ENCODE data around the gene POFUT1.
"Not testable (repeated sequence)": the region's sequence is repeated elsewhere in the genome, so short reads cannot be mapped to it uniquely, and the experiment has no call there.

POFUT1 gene

GRCh38 chr20:32186506-32186905 lies 21.2 kb upstream of the POFUT1 start:
- no peak for TF ChIP-seq Cebpa-rat (IDR thresholded peaks at IDR 0.05)
- peaks cover 37% of the 10 kb centered on the region for H4K20me1 ChIP-seq
- H3K4me2 ChIP-seq: no peak overlapping the region
- no peak overlapping the region for H3K9ac ChIP-seq
- H3K4me3 ChIP-seq: no peak overlapping the region
- H3K9me3 ChIP-seq: no peaks in the 10 kb centered on the region
- H3K4me1 ChIP-seq: peaks cover 39% of the 10 kb centered on the region
- H3K27ac ChIP-seq: no peak overlapping the region
- H3K27me3 ChIP-seq: peaks cover 26% of the 10 kb centered on the region
- H3K36me3 ChIP-seq: peaks cover 3% of the 10 kb centered on the region; the same call in 1 of the 2 replicates

GRCh38 chr20:32188376-32189122 lies 19.1 kb upstream of the POFUT1 start:
- no peak for TF ChIP-seq Cebpa-rat (IDR thresholded peaks at IDR 0.05)
- H4K20me1 ChIP-seq: peaks cover 57% of the 10 kb centered on the region
- H3K36me3 ChIP-seq: peaks cover 17% of the 10 kb centered on the region; the same call in 1 of the 2 replicates
- no peak overlapping the region for H3K4me3 ChIP-seq
- no peak overlapping the region for H3K9ac ChIP-seq
- H3K9me3 ChIP-seq: no peaks in the 10 kb centered on the region
- peaks cover 41% of the 10 kb centered on the region for H3K4me1 ChIP-seq
- H3K4me2 ChIP-seq: peak overlapping the region; percentile 83
- H3K27me3 ChIP-seq: peaks cover 29% of the 10 kb centered on the region
- no peak overlapping the region for H3K27ac ChIP-seq

- peak overlapping the region; percentile 83; the same call in 1 of the 2 replicates for H3K9ac ChIP-seq
- no peaks in the 10 kb centered on the region for H3K9me3 ChIP-seq
- 0 out of 2 replicates have a peak overlapping the region, but pooled peaks have one; percentile 80 for H3K27ac ChIP-seq
- H3K4me1 ChIP-seq: peaks cover 37% of the 10 kb centered on the region
- peaks cover 63% of the 10 kb centered on the region for H4K20me1 ChIP-seq
- peaks cover 22% of the 10 kb centered on the region for H3K36me3 ChIP-seq
- H3K4me3 ChIP-seq: peak overlapping the region; percentile 77; the same call in 1 of the 2 replicates
- peak overlapping the region; percentile 83 for H3K4me2 ChIP-seq
- no peak for TF ChIP-seq Cebpa-rat (IDR thresholded peaks at IDR 0.05)
- H3K27me3 ChIP-seq: peaks cover 29% of the 10 kb centered on the region
Observed at GRCh38 chr20:32189123-32189410, 18.6 kb upstream of the POFUT1 start.

- H3K36me3 ChIP-seq: peaks cover 31% of the 10 kb centered on the region
- peak overlapping the region; percentile 83 for H3K4me2 ChIP-seq
- peak overlapping the region; percentile 80 for H3K27ac ChIP-seq
- peak overlapping the region; percentile 77 for H3K4me3 ChIP-seq
- H3K9ac ChIP-seq: peak overlapping the region; percentile 83
- H3K4me1 ChIP-seq: peaks cover 29% of the 10 kb centered on the region
- peaks cover 29% of the 10 kb centered on the region for H3K27me3 ChIP-seq
- peaks cover 71% of the 10 kb centered on the region for H4K20me1 ChIP-seq
- TF ChIP-seq Cebpa-rat (IDR thresholded peaks at IDR 0.05): no peak
- no peaks in the 10 kb centered on the region for H3K9me3 ChIP-seq
Observed at GRCh38 chr20:32189691-32190615, 17.7 kb upstream of the POFUT1 start.

- Histone ChIP-seq H3K4me1 (peaks cover 29% of the 10 kb centered on the region), H3K27ac (peak overlapping the region; percentile 80), H3K36me3 (peaks cover 40% of the 10 kb centered on the region), H3K4me3 (peak overlapping the region; percentile 77), H3K9ac (peak overlapping the region; percentile 83), H3K4me2 (peak overlapping the region; percentile 83), H3K27me3 (peaks cover 29% of the 10 kb centered on the region), H4K20me1 (peaks cover 80% of the 10 kb centered on the region), H3K9me3 (no peaks in the 10 kb centered on the region)
- TF ChIP-seq Cebpa-rat (IDR thresholded peaks at IDR 0.05): no peak
Observed at GRCh38 chr20:32190616-32191415, 16.9 kb upstream of the POFUT1 start.

GRCh38 chr20:32191422-32191821 lies 16.3 kb upstream of the POFUT1 start:
- H3K9ac ChIP-seq: no peak overlapping the region
- H4K20me1 ChIP-seq: peaks cover 86% of the 10 kb centered on the region
- peak overlapping the region; percentile 83; the same call in 1 of the 2 replicates for H3K4me2 ChIP-seq
- H3K4me1 ChIP-seq: peaks cover 29% of the 10 kb centered on the region
- H3K9me3 ChIP-seq: no peaks in the 10 kb centered on the region
- H3K36me3 ChIP-seq: peaks cover 46% of the 10 kb centered on the region
- TF ChIP-seq Cebpa-rat (IDR thresholded peaks at IDR 0.05): no peak
- peaks cover 29% of the 10 kb centered on the region for H3K27me3 ChIP-seq
- H3K4me3 ChIP-seq: no peak overlapping the region
- no peak overlapping the region for H3K27ac ChIP-seq

- no peak overlapping the region for H3K9ac ChIP-seq
- no peaks in the 10 kb centered on the region for H3K9me3 ChIP-seq
- H3K36me3 ChIP-seq: peaks cover 50% of the 10 kb centered on the region
- no peak for TF ChIP-seq Cebpa-rat (IDR thresholded peaks at IDR 0.05)
- no peak overlapping the region for H3K4me3 ChIP-seq
- no peak overlapping the region for H3K4me2 ChIP-seq
- H4K20me1 ChIP-seq: peaks cover 91% of the 10 kb centered on the region
- H3K27ac ChIP-seq: no peak overlapping the region
- peaks cover 29% of the 10 kb centered on the region for H3K4me1 ChIP-seq
- peaks cover 29% of the 10 kb centered on the region for H3K27me3 ChIP-seq
Observed at GRCh38 chr20:32191873-32192272, 15.8 kb upstream of the POFUT1 start.

- Histone ChIP-seq H4K20me1 (peaks cover 99% of the 10 kb centered on the region), H3K9ac (no peak overlapping the region), H3K4me3 (no peak overlapping the region), H3K4me2 (no peak overlapping the region), H3K27me3 (peaks cover 29% of the 10 kb centered on the region), H3K9me3 (no peaks in the 10 kb centered on the region), H3K36me3 (peaks cover 58% of the 10 kb centered on the region), H3K4me1 (peaks cover 29% of the 10 kb centered on the region), H3K27ac (no peak overlapping the region)
- no peak for TF ChIP-seq Cebpa-rat (IDR thresholded peaks at IDR 0.05)
Observed at GRCh38 chr20:32192698-32193097, 15.0 kb upstream of the POFUT1 start.

- peaks cover 100% of the 10 kb centered on the region for H4K20me1 ChIP-seq
- not testable (repeated sequence) for H3K9ac ChIP-seq, H3K4me2 ChIP-seq, H3K9me3 ChIP-seq, H3K4me3 ChIP-seq, H3K27ac ChIP-seq
- H3K36me3 ChIP-seq: peaks cover 65% of the 10 kb centered on the region
- H3K4me1 ChIP-seq: peaks cover 29% of the 10 kb centered on the region
- peaks cover 29% of the 10 kb centered on the region for H3K27me3 ChIP-seq
Observed at GRCh38 chr20:32193336-32193735, 14.3 kb upstream of the POFUT1 start.
